ENCODE data around the gene LRRC63. TPM values are rescaled to one million over a fixed set of nuclear protein-coding genes. Genes with fewer than 3 reads are reported as not detected.
A peak's percentile ranks its signal among the peaks of the same experiment; 100 is the strongest.

LRRC63 gene
- total RNA-seq, 1 donor from 2014 or later: 0.49 TPM

- intact Hi-C loops (cut with DNase I): no loop called here
- Histone ChIP-seq H3K36me3 (no peaks in the 10 kb centered on the region), H3K4me1 (no peaks in the 10 kb centered on the region), H3K9me3 (no peaks in the 10 kb centered on the region), H3K27me3 (no peaks in the 10 kb centered on the region), H3K27ac (no peak overlapping the region), H3K4me3 (no peak overlapping the region)
- DNase-seq (ENCODE audit: extremely low spot score in 2 of 2): no peak
- TF ChIP-seq POLR2A (IDR thresholded peaks at IDR 0.05): no peak
- no peak for TF ChIP-seq CTCF (IDR thresholded peaks at IDR 0.05)
- TF ChIP-seq POLR2AphosphoS5 (IDR thresholded peaks at IDR 0.05; ENCODE audit: insufficient read depth in 1 of 2, low read depth in 1 of 2): no peak
Measured at GRCh38 chr13:46289260-46289955, 77.7 kb downstream of the LRRC63 start.

- no peak overlapping the region for H3K4me3 ChIP-seq
- H3K9me3 ChIP-seq: no peaks in the 10 kb centered on the region
- no peak for TF ChIP-seq POLR2AphosphoS5 (IDR thresholded peaks at IDR 0.05; ENCODE audit: insufficient read depth in 1 of 2, low read depth in 1 of 2)
- TF ChIP-seq POLR2A (IDR thresholded peaks at IDR 0.05): no peak
- TF ChIP-seq CTCF (IDR thresholded peaks at IDR 0.05): no peak
- no peak overlapping the region for H3K27ac ChIP-seq
- intact Hi-C loops (cut with DNase I): no loop called here
- H3K27me3 ChIP-seq: no peaks in the 10 kb centered on the region
- DNase-seq (ENCODE audit: extremely low spot score in 2 of 2): no peak
- H3K4me1 ChIP-seq: peaks cover 3% of the 10 kb centered on the region
- H3K36me3 ChIP-seq: no peaks in the 10 kb centered on the region
Measured at GRCh38 chr13:46290434-46290833, 78.7 kb downstream of the LRRC63 start.

GRCh38 chr13:46293436-46293835, 81.7 kb downstream of the LRRC63 start:
- intact Hi-C loops (cut with DNase I): no loop called here
- H3K9me3 ChIP-seq: no peaks in the 10 kb centered on the region
- no peak for DNase-seq (ENCODE audit: extremely low spot score in 2 of 2)
- no peak overlapping the region for H3K4me3 ChIP-seq
- no peaks in the 10 kb centered on the region for H3K36me3 ChIP-seq
- no peaks in the 10 kb centered on the region for H3K27me3 ChIP-seq
- H3K4me1 ChIP-seq: peaks cover 24% of the 10 kb centered on the region
- H3K27ac ChIP-seq: no peak overlapping the region
- TF ChIP-seq POLR2AphosphoS5 (IDR thresholded peaks at IDR 0.05; ENCODE audit: insufficient read depth in 1 of 2, low read depth in 1 of 2) (no peak), POLR2A (IDR thresholded peaks at IDR 0.05) (no peak), CTCF (IDR thresholded peaks at IDR 0.05) (no peak)

GRCh38 chr13:46295491-46296114, 83.9 kb downstream of the LRRC63 start:
- Histone ChIP-seq H3K36me3 (no peaks in the 10 kb centered on the region), H3K4me3 (no peak overlapping the region), H3K9me3 (no peaks in the 10 kb centered on the region), H3K27me3 (no peaks in the 10 kb centered on the region), H3K27ac (peak overlapping the region; percentile 30), H3K4me1 (peaks cover 24% of the 10 kb centered on the region)
- no peak for TF ChIP-seq CTCF (IDR thresholded peaks at IDR 0.05)
- TF ChIP-seq POLR2A (IDR thresholded peaks at IDR 0.05): no peak
- TF ChIP-seq POLR2AphosphoS5 (IDR thresholded peaks at IDR 0.05; ENCODE audit: insufficient read depth in 1 of 2, low read depth in 1 of 2): no peak
- intact Hi-C loops (cut with DNase I): no loop called here
- no peak for DNase-seq (ENCODE audit: extremely low spot score in 2 of 2)
